Measurements from ENCODE around the gene GDI2. TPM values are rescaled to one million over a fixed set of nuclear protein-coding genes. Genes with fewer than 3 reads are reported as not detected.

GDI2 gene
- total RNA-seq, 1 experiment from 2014 or later: 465 TPM

- peaks cover 9% of the 10 kb centered on the region for H3K36me3 ChIP-seq (replicated peaks; ENCODE audit: control insufficient read depth, insufficient read depth, low read length)
- DNase-seq: no peak
Observed at GRCh38 chr10:5730766-5731165, 82.5 kb downstream of the GDI2 start.

GRCh38 chr10:5723692-5724091 lies 89.5 kb downstream of the GDI2 start:
- no peak for DNase-seq
- Histone ChIP-seq H3K36me3 (replicated peaks; ENCODE audit: control insufficient read depth, insufficient read depth, low read length) (no peaks in the 10 kb centered on the region; the same call in 1 of the 2 replicates), H3K4me3 (ENCODE audit: insufficient read depth, low read depth, low read length) (no peak overlapping the region), H3K27me3 (ENCODE audit: control insufficient read depth, insufficient read depth, low read length) (no peaks in the 10 kb centered on the region)

More at GRCh38 chr10:5730766-5731165, 82.5 kb downstream of the GDI2 start:
- no peak overlapping the region for H3K4me3 ChIP-seq (ENCODE audit: insufficient read depth, low read depth, low read length)
- H3K27me3 ChIP-seq (ENCODE audit: control insufficient read depth, insufficient read depth, low read length): no peaks in the 10 kb centered on the region

- Histone ChIP-seq H3K27me3 (ENCODE audit: control insufficient read depth, insufficient read depth, low read length) (no peaks in the 10 kb centered on the region), H3K4me3 (ENCODE audit: insufficient read depth, low read depth, low read length) (no peak overlapping the region), H3K36me3 (replicated peaks; ENCODE audit: control insufficient read depth, insufficient read depth, low read length) (no peaks in the 10 kb centered on the region; the same call in 1 of the 2 replicates)
- no peak for DNase-seq
Observed at GRCh38 chr10:5720182-5720581, 93.1 kb downstream of the GDI2 start.

- no peak for DNase-seq
- Histone ChIP-seq H3K27me3 (ENCODE audit: control insufficient read depth, insufficient read depth, low read length) (no peaks in the 10 kb centered on the region), H3K36me3 (replicated peaks; ENCODE audit: control insufficient read depth, insufficient read depth, low read length) (no peaks in the 10 kb centered on the region; the same call in 1 of the 2 replicates), H3K4me3 (ENCODE audit: insufficient read depth, low read depth, low read length) (no peak overlapping the region)
Observed at GRCh38 chr10:5719546-5719945, 93.7 kb downstream of the GDI2 start.

Other genes starting within 250 kb of the GDI2 start
- 21.8 and 22.3 TPM in 2 replicates for gene ASB13, start 146.8 kb downstream of the GDI2 start, total RNA-seq (2014; rRNA removed; shearing (Covaris generic))
- gene TASOR2, start 128.6 kb downstream of the GDI2 start, total RNA-seq (2014; rRNA removed; shearing (Covaris generic)): 44.5 and 56.8 TPM in 2 replicates
- gene ANKRD16, start 76.5 kb upstream of the GDI2 start, total RNA-seq (2014; rRNA removed; shearing (Covaris generic)): 11.1 and 13.2 TPM in 2 replicates
- gene FBH1, start 76.8 kb upstream of the GDI2 start, total RNA-seq (2014; rRNA removed; shearing (Covaris generic)): 72.1 and 78.0 TPM in 2 replicates
- 1.1 and 2.0 TPM in 2 replicates for gene IL15RA, start 164.1 kb upstream of the GDI2 start, total RNA-seq (2014; rRNA removed; shearing (Covaris generic))
- gene IL2RA, start 248.9 kb upstream of the GDI2 start, total RNA-seq (2014; rRNA removed; shearing (Covaris generic)): not detected in 2 replicates